ENCODE measurements around the gene PDE3A. TPM values are rescaled to one million over a fixed set of nuclear protein-coding genes. Genes with fewer than 3 reads are reported as not detected.

The PDE3A gene
- total RNA-seq, 2 experiments from 2014 or later = not detected

DNA sequence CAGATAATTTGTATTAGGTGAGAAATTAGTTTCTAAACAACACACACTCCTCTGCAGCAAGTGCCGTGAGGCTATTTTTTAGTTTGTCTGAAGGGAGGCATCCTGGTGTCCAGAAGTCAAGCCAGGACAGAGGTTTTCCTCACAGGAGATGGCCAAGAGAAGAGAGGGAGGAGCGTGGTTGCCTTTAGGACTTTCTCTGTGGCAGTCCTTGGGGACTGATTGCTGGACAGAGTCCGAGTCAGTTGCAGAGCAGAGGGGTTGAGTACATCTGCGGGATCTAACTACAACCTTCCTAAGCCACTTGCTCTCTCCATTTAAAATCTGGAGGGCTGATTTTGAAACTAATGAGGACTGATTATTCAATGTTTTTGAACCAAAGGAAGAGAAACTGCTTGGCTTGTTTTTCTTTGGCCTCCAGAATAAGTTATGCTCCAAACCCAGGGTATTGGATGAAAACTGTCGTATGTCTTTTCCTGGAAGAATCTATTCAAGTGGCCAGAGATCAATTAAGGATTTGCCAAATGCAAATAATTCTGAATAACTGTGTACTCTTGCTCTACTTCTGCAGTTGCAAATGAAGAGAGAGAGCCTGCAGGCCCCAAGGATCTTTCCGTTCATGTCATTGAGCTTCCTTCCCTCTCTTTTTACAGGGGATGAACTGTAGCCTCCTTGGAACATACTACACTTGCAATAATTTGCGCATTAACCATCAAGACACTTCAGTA lies 328.0 kb downstream of the PDE3A start:
- DNase-seq = no peak
- no peaks in the 10 kb centered on the region for H3K9me3 Mint-ChIP-seq
- no peak overlapping the region for H3K27ac Mint-ChIP-seq
- H3K36me3 Mint-ChIP-seq (ENCODE audit: low read depth) = no peaks in the 10 kb centered on the region
- ChIA-PET POLR2A (no interaction called here), CTCF (no interaction called here)
- H3K4me1 Mint-ChIP-seq = no peaks in the 10 kb centered on the region
- H3K4me3 Mint-ChIP-seq = no peak overlapping the region
- no peaks in the 10 kb centered on the region for H3K27me3 Mint-ChIP-seq

DNA sequence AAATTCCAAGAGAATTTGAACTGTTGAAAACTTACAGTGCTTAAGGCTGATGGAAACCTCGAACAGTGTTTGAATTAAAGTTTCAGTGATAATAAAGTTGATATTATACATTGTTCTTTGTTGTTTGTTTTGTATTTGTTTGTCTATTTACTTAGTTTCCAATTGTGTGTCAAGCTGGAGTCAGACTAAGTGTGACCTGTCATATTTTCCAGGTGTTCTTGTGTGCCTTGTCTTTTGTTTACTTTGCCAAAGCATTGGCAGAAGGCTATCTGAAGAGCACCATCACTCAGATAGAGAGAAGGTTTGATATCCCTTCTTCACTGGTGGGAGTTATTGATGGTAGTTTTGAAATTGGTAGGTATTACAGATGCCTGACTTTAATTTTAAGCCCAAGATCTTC lies 332.8 kb downstream of the PDE3A start:
- Mint-ChIP-seq H3K4me3 (no peak overlapping the region), H3K9me3 (no peaks in the 10 kb centered on the region), H3K36me3 (ENCODE audit: low read depth) (no peaks in the 10 kb centered on the region), H3K27me3 (no peaks in the 10 kb centered on the region), H3K27ac (no peak overlapping the region), H3K4me1 (no peaks in the 10 kb centered on the region)
- ChIA-PET CTCF (no interaction called here), POLR2A (no interaction called here)
- DNase-seq = no peak

DNA sequence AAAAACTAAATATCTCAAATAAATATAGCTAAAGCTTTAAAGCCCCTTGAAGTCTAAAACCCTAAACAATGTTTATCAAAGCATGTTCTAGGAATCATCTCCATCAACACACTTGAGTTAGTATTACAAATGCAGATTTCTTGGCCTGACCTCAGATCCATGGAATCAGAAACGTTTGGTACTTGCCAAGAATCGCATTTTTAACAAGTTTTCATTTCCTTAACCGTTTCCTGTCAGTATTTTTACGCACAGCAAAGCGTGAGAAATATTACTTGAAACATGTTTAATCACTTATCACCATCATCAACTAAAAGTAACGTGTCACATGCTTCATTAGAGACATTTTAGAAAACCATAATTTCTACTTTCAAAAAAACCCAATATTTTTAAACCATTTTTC lies 336.5 kb downstream of the PDE3A start:
- no peaks in the 10 kb centered on the region for H3K36me3 Mint-ChIP-seq (ENCODE audit: low read depth)
- H3K27me3 Mint-ChIP-seq = no peaks in the 10 kb centered on the region
- DNase-seq = no peak
- H3K27ac Mint-ChIP-seq = no peak overlapping the region
- H3K4me3 Mint-ChIP-seq = no peak overlapping the region
- ChIA-PET CTCF (no interaction called here), POLR2A (no interaction called here)
- H3K4me1 Mint-ChIP-seq = no peaks in the 10 kb centered on the region
- H3K9me3 Mint-ChIP-seq = no peaks in the 10 kb centered on the region

DNA sequence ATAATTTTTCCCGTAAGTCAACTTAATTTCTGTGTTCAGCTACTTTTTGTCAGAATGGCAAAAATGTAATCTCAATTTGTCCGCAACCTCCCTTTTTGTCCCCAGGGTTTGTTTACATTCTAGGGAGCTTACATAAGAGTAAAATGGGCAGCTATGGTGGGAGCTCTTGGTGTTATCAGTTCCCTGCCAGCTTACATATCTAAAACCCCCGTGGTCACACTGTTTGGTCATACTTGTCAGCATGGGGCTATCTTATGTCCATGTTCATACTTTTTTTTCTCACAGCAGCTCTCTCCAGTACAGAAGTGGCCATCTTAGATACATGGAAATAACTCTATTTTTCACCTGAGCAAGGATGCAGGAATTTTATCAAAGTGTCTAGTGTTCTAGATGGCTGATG lies 343.5 kb downstream of the PDE3A start:
- Mint-ChIP-seq H3K4me1 (no peaks in the 10 kb centered on the region), H3K4me3 (no peak overlapping the region), H3K36me3 (ENCODE audit: low read depth) (no peaks in the 10 kb centered on the region), H3K27ac (no peak overlapping the region), H3K27me3 (no peaks in the 10 kb centered on the region), H3K9me3 (no peaks in the 10 kb centered on the region)
- CTCF ChIA-PET = no interaction called here
- no peak for DNase-seq
- POLR2A ChIA-PET = no interaction called here

- ChIA-PET POLR2A (no interaction called here), CTCF (no interaction called here)
- no peaks in the 10 kb centered on the region for H3K9me3 Mint-ChIP-seq
- no peak overlapping the region for H3K4me3 Mint-ChIP-seq
- no peaks in the 10 kb centered on the region for H3K4me1 Mint-ChIP-seq
- H3K27me3 Mint-ChIP-seq = no peaks in the 10 kb centered on the region
- H3K27ac Mint-ChIP-seq = no peak overlapping the region
- no peaks in the 10 kb centered on the region for H3K36me3 Mint-ChIP-seq (ENCODE audit: low read depth)
- DNase-seq = no peak
These were observed 347.7 kb downstream of the PDE3A start for GRCh38 chr12:20716037-20716436.

DNA sequence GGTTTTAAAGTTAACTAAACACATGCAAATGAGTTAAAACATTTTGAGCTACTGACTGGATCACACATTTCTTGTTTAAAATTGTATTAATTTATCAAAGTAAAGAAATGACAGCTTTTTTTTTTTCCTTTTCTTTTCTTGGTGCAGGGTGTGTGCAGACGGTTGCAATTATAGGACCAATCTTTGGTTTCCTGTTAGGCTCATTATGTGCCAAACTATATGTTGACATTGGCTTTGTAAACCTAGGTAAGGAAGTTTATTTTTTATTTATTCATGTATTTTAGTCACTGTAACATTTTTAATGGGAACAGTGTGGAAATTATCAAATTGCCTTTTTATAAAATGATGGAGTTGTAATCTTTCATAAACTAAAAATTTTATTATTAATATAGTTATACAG lies 348.6 kb downstream of the PDE3A start:
- no peaks in the 10 kb centered on the region for H3K4me1 Mint-ChIP-seq
- no peak overlapping the region for H3K4me3 Mint-ChIP-seq
- no peaks in the 10 kb centered on the region for H3K9me3 Mint-ChIP-seq
- H3K27me3 Mint-ChIP-seq = no peaks in the 10 kb centered on the region
- DNase-seq = no peak
- H3K27ac Mint-ChIP-seq = no peak overlapping the region
- ChIA-PET CTCF (interaction anchor here (0.7 kb wide), 1 partner anchor 10 kb away, joined by 5 read pairs; no protein-coding TSS in a partner anchor), POLR2A (no interaction called here)
- H3K36me3 Mint-ChIP-seq (ENCODE audit: low read depth) = no peaks in the 10 kb centered on the region

GRCh38 chr12:20718294-20718693 lies 350.0 kb downstream of the PDE3A start:
- Mint-ChIP-seq H3K36me3 (ENCODE audit: low read depth) (no peaks in the 10 kb centered on the region), H3K27ac (no peak overlapping the region), H3K27me3 (no peaks in the 10 kb centered on the region), H3K4me1 (no peaks in the 10 kb centered on the region), H3K9me3 (no peaks in the 10 kb centered on the region), H3K4me3 (no peak overlapping the region)
- no peak for DNase-seq
- ChIA-PET POLR2A (no interaction called here), CTCF (no interaction called here)

- no peaks in the 10 kb centered on the region for H3K27me3 Mint-ChIP-seq
- ChIA-PET POLR2A (no interaction called here), CTCF (no interaction called here)
These were observed 353.8 kb downstream of the PDE3A start for GRCh38 chr12:20722142-20722541.

DNA sequence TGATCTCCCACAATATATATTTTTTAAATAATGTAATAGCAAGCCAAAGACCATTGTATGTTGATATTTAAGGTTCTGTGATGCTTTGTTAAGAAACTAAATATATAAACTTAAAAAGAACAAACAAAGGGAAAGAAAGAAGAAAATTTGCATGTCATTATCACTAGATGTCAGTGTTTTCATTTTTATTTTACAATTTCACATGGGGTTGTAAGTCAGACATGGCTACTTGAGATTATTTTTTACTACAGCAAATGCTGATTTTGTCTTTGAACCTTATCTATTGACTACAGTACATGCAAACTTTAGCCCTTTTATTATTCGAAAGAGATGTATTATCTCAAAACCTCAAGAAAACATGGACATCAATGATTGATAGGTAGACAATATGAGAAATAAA lies 362.9 kb downstream of the PDE3A start:
- POLR2A ChIA-PET = no interaction called here
- DNase-seq = no peak
- Mint-ChIP-seq H3K9me3 (no peaks in the 10 kb centered on the region), H3K4me3 (no peak overlapping the region), H3K4me1 (no peaks in the 10 kb centered on the region), H3K27me3 (no peaks in the 10 kb centered on the region), H3K27ac (no peak overlapping the region), H3K36me3 (ENCODE audit: low read depth) (no peaks in the 10 kb centered on the region)
- CTCF ChIA-PET = no interaction called here

More at GRCh38 chr12:20722142-20722541, 353.8 kb downstream of the PDE3A start:
- Mint-ChIP-seq H3K27ac (no peak overlapping the region), H3K4me1 (no peaks in the 10 kb centered on the region), H3K9me3 (no peaks in the 10 kb centered on the region), H3K36me3 (ENCODE audit: low read depth) (no peaks in the 10 kb centered on the region), H3K4me3 (no peak overlapping the region)
- DNase-seq = no peak
